ENCODE results near the gene SBNO2.

- TF ChIP-seq CTCF (IDR thresholded peaks at IDR 0.05 in 4 of 5, conservative IDR thresholded peaks at IDR 0.05 in 1 of 5) (no peak), POLR2A (IDR thresholded peaks at IDR 0.05) (no peak)
Measured at GRCh38 chr19:1068009-1069001, 105.8 kb downstream of the SBNO2 start.
